Pons (tissue), 1 donor: ENCODE measurements around the gene VEGFC.

Source experiments
- DNase-seq: peaks from one replicate; pipeline ENCODE4 v3.0.0-alpha.2; 2016; ENCODE audit warnings: low spot score

Gene VEGFC

GRCh38 chr4:176792326-176793059, at the start of gene VEGFC:
VEGFC (minus strand) TSS chr4:176792922; CDS start chr4:176792311, 611 bp downstream.
- no peak for DNase-seq

DNA sequence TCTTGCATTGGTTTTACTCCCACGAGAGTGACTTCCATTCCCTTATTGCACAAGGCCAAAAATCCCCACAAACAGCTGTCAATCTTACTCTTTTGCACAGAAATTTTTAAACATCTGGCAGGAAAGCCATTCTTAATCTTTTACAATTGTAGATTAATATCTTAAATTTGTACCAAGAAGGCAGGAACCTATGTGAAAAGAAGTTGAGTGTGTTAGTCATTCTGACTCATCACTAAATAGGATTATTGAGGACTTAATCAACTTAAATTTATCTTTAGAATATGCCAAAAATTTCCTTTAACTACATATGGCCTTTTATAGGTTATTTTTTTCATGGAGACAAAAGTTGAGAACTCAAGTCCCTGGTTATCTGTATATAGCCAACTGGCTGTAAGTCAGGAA, 49.0 kb upstream of the VEGFC start:
- DNase-seq, result no peak

DNA sequence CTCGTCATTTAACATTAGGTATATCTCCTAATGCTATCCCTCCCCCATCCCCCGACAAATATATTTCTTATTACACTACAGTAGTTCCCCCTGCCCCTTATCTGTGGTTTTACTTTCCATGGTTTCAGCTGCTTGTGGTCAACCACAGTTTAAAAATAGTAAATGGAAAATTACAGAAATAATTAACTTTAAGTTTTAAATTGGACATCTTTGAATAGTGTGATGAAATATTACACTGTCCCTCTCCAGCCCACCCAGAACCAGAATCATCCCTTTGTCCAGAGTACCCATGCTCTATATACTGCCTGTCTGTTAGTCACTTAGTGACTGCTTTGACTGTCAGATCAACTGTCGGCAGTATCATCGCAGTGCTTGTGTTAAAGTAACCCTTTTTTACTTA, 47.4 kb upstream of the VEGFC start:
- no peak for DNase-seq

DNA sequence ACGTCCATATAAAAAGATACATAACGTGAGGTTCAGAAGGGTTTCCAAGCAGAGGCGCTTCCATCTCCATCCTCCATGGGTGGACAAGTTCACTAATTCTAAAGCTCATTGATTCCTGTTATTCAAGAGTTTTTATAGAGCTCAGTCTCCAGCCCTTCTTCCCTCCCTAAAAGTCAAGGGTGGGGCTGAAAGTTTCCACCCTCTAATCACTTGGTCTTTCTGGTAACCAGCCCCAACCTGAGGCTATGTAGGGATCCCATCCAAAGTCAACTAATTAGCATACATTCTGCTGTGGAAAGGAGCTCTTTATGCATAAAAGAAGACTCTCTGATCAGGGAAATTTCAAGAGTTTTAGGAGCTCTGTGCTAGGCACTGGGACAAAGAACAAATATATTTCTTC, 46.9 kb upstream of the VEGFC start:
- no peak for DNase-seq

- DNase-seq, result no peak
Observed at GRCh38 chr4:176838601-176839433, 46.1 kb upstream of the VEGFC start.

DNA sequence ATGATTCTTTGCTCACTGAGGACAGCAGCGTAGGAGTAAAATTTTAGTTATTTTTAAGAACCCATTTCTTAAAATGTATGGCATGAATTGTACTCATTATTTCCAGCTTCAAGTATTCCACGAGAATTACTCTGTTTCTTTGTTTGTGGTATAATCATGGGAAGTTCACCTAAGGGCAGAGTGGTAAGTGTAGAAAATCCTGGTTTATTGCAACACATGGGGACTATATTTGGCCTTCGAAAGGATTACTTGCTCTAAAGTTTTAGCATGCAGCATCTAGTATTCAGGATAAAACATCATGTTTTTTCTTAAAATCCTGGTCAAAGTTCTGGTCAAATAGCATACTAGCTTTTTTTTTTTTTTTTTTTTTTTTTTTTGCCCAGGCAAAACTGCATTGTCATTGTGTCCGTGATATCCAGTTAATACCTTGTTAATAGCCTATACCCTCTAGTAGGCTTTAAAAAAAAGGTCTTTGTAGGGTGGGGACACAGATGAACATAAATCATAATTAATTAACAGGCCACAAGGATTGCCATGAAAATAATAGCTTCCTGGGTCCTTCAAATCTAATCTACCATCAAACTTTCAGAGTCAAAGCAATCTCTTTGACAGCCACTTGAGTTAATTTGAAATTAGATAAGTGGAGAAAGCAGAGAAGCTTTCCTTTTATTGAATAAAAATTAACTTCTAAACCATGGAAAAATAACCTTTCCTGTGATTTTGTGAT, 44.6 kb upstream of the VEGFC start:
- DNase-seq, result no peak

DNA sequence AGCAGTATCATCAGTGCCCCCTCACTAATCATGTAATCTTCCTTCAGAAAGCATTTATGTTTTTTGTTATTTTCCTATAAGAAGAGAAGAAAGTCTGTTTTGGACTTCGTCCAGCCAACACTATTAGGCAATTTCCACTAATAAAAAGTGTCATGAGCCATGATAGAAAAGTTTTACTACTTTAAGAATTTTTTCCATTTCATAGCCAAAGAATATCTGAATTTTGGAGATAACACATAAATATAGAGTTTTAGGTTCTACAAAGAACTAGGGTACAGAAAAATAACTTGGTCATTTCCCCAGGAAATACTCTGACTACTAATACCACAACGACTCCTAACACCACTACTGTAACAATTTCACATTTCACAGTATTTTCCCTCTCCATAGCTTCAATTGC, 41.8 kb upstream of the VEGFC start:
- DNase-seq, result no peak

DNA sequence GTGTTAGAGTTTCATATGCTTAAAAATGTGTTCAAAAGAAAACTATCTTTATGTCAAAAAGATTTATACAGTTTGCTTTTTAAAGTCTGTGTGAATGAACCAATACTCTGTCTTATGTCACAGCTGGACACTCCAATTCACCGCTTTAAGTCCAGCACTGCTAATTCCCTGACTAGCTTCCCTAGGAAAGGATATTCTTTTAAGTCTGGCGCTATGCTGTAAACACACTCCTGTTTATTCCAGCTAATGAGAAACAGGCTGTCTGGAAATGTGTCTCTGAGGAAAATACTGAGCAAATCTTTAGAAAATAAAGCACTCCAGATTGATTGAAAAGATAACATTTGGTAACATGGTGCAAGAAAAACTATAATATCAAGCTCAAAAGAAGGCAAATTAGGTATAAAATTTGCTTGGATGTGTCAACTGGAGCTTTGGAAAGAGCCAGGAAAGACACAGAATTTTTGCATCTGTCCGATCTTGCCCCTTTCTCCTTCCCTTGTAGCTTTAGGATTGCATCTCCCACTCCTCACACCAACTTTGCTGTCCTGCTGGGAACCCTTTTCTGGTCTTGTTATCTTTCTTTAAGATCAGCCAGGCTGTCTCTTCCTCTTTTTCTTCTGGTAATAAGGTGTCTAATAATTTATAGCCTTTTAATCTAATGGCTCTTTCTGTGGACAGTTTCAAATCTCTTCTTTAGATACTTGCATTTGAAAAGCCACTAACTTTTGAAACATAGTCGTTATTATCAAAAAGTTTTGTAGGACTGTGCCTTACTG, 40.9 kb upstream of the VEGFC start:
- DNase-seq, result no peak

DNA sequence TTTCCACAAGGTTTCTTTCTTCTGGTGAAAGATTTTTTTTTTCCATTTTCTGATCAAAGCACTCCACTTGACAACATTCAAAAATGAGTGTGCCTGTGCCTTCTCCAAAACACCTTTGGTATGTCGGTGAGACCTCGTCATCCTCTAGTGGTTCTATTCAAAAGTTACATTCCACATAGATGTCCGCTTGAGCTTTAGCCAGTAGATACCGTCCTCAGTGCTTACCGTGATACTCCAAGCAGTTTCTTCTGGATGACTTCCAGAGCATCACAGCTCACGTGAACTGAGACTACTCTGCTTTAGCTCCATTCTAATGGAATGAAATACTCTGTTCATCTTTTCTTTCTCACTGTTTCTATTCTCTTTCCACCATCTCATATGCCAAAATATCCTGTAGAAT, 38.2 kb upstream of the VEGFC start:
- no peak for DNase-seq

GRCh38 chr4:176825586-176825985, 32.9 kb upstream of the VEGFC start:
- DNase-seq, result no peak

- no peak for DNase-seq
Observed at GRCh38 chr4:176824645-176825366, 32.1 kb upstream of the VEGFC start.

DNA sequence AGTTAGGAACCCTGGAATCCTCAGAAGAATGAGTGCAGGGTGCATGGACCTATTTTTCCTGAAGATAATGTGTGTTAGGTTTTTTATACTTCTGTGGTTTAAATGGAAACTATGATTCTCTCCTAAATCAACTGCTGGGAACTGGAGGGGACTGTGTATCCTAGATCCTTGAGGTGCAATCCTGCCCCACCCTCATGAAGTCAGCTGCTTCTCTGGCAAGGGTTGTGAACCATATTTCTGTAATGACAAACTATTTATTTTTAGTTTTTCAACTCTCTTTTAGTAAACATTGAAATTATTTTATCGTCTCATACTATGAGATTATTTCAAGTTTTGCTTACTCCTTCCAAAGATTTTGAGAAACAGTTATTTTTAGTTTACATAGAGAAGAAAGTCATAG, 25.8 kb upstream of the VEGFC start:
- no peak for DNase-seq

- no peak for DNase-seq
Observed at GRCh38 chr4:176817204-176817603, 24.5 kb upstream of the VEGFC start.

- DNase-seq, result no peak
Observed at GRCh38 chr4:176814770-176815169, 22.0 kb upstream of the VEGFC start.

GRCh38 chr4:176810481-176811249, 17.9 kb upstream of the VEGFC start:
- no peak for DNase-seq

GRCh38 chr4:176806778-176807375, 14.2 kb upstream of the VEGFC start:
- DNase-seq, result no peak

DNA sequence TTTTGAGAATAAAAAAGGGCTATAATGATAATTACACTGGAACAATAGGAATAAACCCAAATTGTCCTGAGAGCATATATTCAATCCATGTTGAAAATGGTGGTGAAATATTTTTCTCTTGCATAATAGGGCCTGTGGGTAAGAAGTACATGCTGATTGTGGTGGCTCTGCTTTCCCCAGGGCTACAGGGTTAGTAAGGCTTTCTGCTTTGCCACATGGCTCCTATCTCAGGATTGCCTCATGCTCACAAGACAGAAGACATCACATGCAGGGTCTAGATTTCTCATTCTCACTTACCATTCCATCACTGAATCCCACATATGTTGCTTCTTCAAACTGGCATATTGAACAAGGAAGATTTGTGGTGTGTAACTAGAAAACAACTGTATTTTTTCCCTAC, 12.4 kb upstream of the VEGFC start:
- DNase-seq, result no peak

DNA sequence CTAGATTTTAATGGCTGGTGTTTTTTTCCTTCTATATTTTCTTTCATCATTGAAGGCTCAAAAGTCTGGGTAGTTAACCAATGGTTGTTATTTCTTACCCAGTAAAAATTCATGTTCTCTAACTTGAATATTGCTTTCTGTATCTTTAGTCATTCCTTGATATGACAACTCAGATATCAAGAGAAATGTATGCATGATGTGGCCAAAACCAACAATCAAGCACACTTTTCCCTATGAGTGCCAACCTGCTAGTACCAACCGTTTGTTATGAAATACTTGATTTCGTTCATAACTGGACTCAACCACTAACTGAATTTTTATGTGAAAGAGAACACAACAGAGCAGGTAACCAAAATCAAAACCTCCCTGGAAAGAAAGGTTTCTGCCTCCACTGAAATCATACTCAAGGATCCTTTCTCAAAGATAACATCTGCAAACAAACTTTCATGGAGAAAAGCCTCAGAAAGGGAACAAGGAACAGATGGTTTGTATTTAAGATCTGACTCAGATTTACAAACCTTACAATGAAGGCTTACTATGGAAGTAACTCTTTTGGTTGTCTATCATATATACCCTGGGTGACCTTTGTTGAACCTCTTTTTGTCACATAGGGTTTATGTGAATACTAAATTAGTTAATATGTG, 8.3 kb upstream of the VEGFC start:
- DNase-seq, result no peak

- DNase-seq, result no peak
Observed at GRCh38 chr4:176799653-176800052, 6.9 kb upstream of the VEGFC start.

- no peak for DNase-seq
Observed at GRCh38 chr4:176798540-176798939, 5.8 kb upstream of the VEGFC start.
